SK-N-SH (cell line): ENCODE results near the gene HHATL.

Experiments
- CHD2 ChIP-seq: fragments of 150-350 bp; IDR thresholded peaks from 2 replicates; pipeline ENCODE4 v1.6.1; 2018; ENCODE audit warnings: low read length; ENCODE audit not compliant: partially characterized antibody
- CTCF ChIP-seq: fragments of 200-600 bp; sonication (generic); IDR thresholded peaks from 2 replicates; pipeline ENCODE4 v1.6.1; 2017; ENCODE audit warnings: antibody characterized with exemption, mild to moderate bottlenecking, moderate library complexity
- ELF1 ChIP-seq: IDR thresholded peaks from 2 replicates; pipeline ENCODE4 v1.4.0; 2012
- FOXM1 ChIP-seq: IDR thresholded peaks from 2 replicates; pipeline ENCODE4 v1.4.0; 2012; ENCODE audit warnings: low read depth, mild to moderate bottlenecking
- IRF3 ChIP-seq: fragments of 150-350 bp; IDR thresholded peaks from 2 replicates; pipeline ENCODE4 v1.6.1; 2016; ENCODE audit warnings: mild to moderate bottlenecking, low read depth, low read length
- JUND ChIP-seq: IDR thresholded peaks from 2 replicates; pipeline ENCODE4 v1.4.0; 2012
- NFIC ChIP-seq: IDR thresholded peaks from 2 replicates; pipeline ENCODE4 v1.4.0; 2012; ENCODE audit warnings: borderline replicate concordance
- PBX3 ChIP-seq: IDR thresholded peaks from 2 replicates; pipeline ENCODE4; 2012
- POLR2AphosphoS5 ChIP-seq: IDR thresholded peaks from 2 replicates; pipeline ENCODE4 v1.6.1; 2012; ENCODE audit warnings: low read depth, low read length
- SIN3A ChIP-seq: IDR thresholded peaks from 2 replicates; pipeline ENCODE4 v1.6.1; 2012; ENCODE audit warnings: low read depth, mild to moderate bottlenecking, low read length, moderate library complexity, borderline replicate concordance
- TAF1 ChIP-seq: IDR thresholded peaks from 2 replicates; pipeline ENCODE4 v1.6.1; 2012; ENCODE audit warnings: low read depth, mild to moderate bottlenecking, low read length, moderate library complexity, borderline replicate concordance

- TF ChIP-seq CTCF = no peak
- TF ChIP-seq PBX3 = no peak
- TF ChIP-seq SIN3A = no peak
- TF ChIP-seq POLR2AphosphoS5 = no peak
- no peak for TF ChIP-seq TAF1
- TF ChIP-seq IRF3 = no peak
- TF ChIP-seq FOXM1 = no peak
- TF ChIP-seq ELF1 = no peak
- no peak for TF ChIP-seq JUND
- no peak for TF ChIP-seq NFIC
- TF ChIP-seq CHD2 = no peak
Measured at GRCh38 chr3:42685891-42686820, 16.4 kb downstream of the HHATL start.
